HepG2 (cell line): ENCODE measurements around the gene OR10AD1. TPM values are rescaled to one million over a fixed set of nuclear protein-coding genes. Genes with fewer than 3 reads are reported as not detected.

ENCODE experiments used
- ATAC-seq: fragments of 200-7000 bp; cut with Tn5 transposase; 3 replicates; pipeline ENCODE4 v1.9.1; 2020; ENCODE audit warnings: mild to moderate bottlenecking, moderate library complexity
- BruUV-seq: library from RNA; stranded (reverse); fragments of 400-500 nt; replicated peaks from 2 replicates; lab custom pipeline; 2021; lab: Mats Ljungman, UMichigan
- CTCF ChIA-PET: fragments of 300-600 bp; formaldehyde crosslinking; extraction: SDS; loops from one replicate; lab custom pipeline; 2021; ENCODE audit warnings: low total read pairs, inconsistent platforms, low intra/inter-chr PET ratio; lab: Yijun Ruan, JAX
- POLR2A ChIA-PET: fragments of 350-600 bp; sonication (Branson Sonifier 250); formaldehyde crosslinking; loops from one replicate; lab custom pipeline; 2020; ENCODE audit warnings: antibody characterized with exemption, inconsistent platforms; lab: Yijun Ruan, JAX
- DNase-seq: peaks from one replicate; pipeline ENCODE4 v3.0.0-alpha.2; 2015; ENCODE audit warnings: low spot score
- FAIRE-seq: peaks from 3 replicates; lab custom pipeline; 2011; peaks lifted over from hg19 to GRCh38; lab: Jason Lieb, UNC
- H2AFZ ChIP-seq: one replicate; pipeline ENCODE4 v1.6.1; 2011; ENCODE audit warnings: low read length, inconsistent platforms
- H3K27ac ChIP-seq: fragments of 300-600 bp; 3 replicates; pipeline ENCODE4 v1.8.0; 2011; ENCODE audit warnings: mixed run types, mild to moderate bottlenecking, mixed read lengths, low read length, inconsistent platforms; ENCODE audit not compliant: insufficient read depth; ENCODE audit errors: extremely low read length
- H3K27me3 ChIP-seq, 2 experiments: fragments of 200-600 bp in 1 of 2; 2 replicates in 1 of 2; 3 replicates in 1 of 2; pipeline versions ENCODE4 v1.6.0 to v1.8.0; 2011; ENCODE audit warnings: low read length in 2 of 2, mild to moderate bottlenecking in 2 of 2, moderate library complexity in 2 of 2, inconsistent platforms in 1 of 2; ENCODE audit not compliant: insufficient read depth in 2 of 2, control insufficient read depth in 1 of 2
- H3K36me3 ChIP-seq, 2 experiments: fragments of 200-600 bp in 1 of 2; replicated peaks in 1 of 2; 2 replicates in 1 of 2; 3 replicates in 1 of 2; pipeline versions ENCODE4 v1.5.1 to v1.8.0; 2011; ENCODE audit warnings: low read length in 2 of 2, inconsistent platforms in 1 of 2; ENCODE audit not compliant: insufficient read depth in 2 of 2, control insufficient read depth in 1 of 2
- H3K4me1 ChIP-seq: 2 replicates; pipeline ENCODE4 v1.5.1; 2012; ENCODE audit warnings: low read length, inconsistent platforms; ENCODE audit not compliant: insufficient read depth
- H3K4me2 ChIP-seq: 2 replicates; pipeline ENCODE4 v1.6.0; 2011; ENCODE audit warnings: low read depth, low read length, inconsistent platforms
- H3K4me3 ChIP-seq, 3 experiments: fragments of 200-600 bp in 1 of 3; sonication (generic), shearing (Covaris generic) in 1 of 3; replicated peaks in 1 of 3; 2 replicates each; pipeline ENCODE4 v1.5.1; 2011 to 2016; ENCODE audit warnings: low read length in 3 of 3, inconsistent platforms in 2 of 3, low read depth in 2 of 3, mild to moderate bottlenecking in 2 of 3, control low read depth in 1 of 3, mixed read lengths in 1 of 3; ENCODE audit not compliant: insufficient read depth in 1 of 3
- H3K79me2 ChIP-seq: one replicate; pipeline ENCODE4 v1.6.1; 2011; ENCODE audit warnings: low read length, inconsistent platforms; ENCODE audit not compliant: insufficient read depth
- H3K9ac ChIP-seq: 2 replicates; pipeline ENCODE4 v1.6.0; 2011; ENCODE audit warnings: mild to moderate bottlenecking, low read depth, low read length, inconsistent platforms; ENCODE audit not compliant: insufficient read depth
- H3K9me3 ChIP-seq: 2 replicates; pipeline ENCODE4 v1.5.1; 2012; ENCODE audit warnings: mild to moderate bottlenecking, low read length
- H4K20me1 ChIP-seq: 2 replicates; pipeline ENCODE4 v1.6.0; 2011; ENCODE audit warnings: inconsistent platforms, mild to moderate bottlenecking, low read length, moderate library complexity; ENCODE audit not compliant: insufficient read depth
- ATF7 ChIP-seq, 2 experiments: fragments of 450-650 bp in 1 of 2; sonication (generic) in 1 of 2; formaldehyde crosslinking in 1 of 2; IDR thresholded peaks; 2 replicates each; pipeline versions ENCODE4 v1.4.0 to v1.6.1; 2016 to 2020; ENCODE audit warnings: antibody characterized with exemption in 1 of 2, mild to moderate bottlenecking in 1 of 2, missing genetic modification reagents in 1 of 2
- EEA1 ChIP-seq: sonication (generic); formaldehyde crosslinking; IDR thresholded peaks from 2 replicates; pipeline ENCODE4 v1.5.1; 2020; ENCODE audit warnings: mild to moderate bottlenecking, missing genetic modification reagents, borderline replicate concordance
- RFXANK ChIP-seq: IDR thresholded peaks from 2 replicates; pipeline ENCODE4 v1.6.1; 2016
- ZBTB42 ChIP-seq: sonication (generic); formaldehyde crosslinking; IDR thresholded peaks from 2 replicates; pipeline ENCODE4 v1.5.0; 2020; ENCODE audit warnings: mild to moderate bottlenecking, missing genetic modification reagents
- ZNF260 ChIP-seq: sonication (generic); formaldehyde crosslinking; IDR thresholded peaks from 2 replicates; pipeline ENCODE4 v1.4.0; 2020; ENCODE audit warnings: missing genetic modification reagents, low read depth, mild to moderate bottlenecking, borderline replicate concordance
- ZNF557 ChIP-seq: sonication (generic); formaldehyde crosslinking; IDR thresholded peaks from 2 replicates; pipeline ENCODE4 v1.4.0; 2020; ENCODE audit warnings: missing genetic modification reagents
- WGBS: methylation state at CpG from one replicate; pipeline ENCODE4 v1.1.6; 2017; ENCODE audit warnings: low lambda C conversion rate; 5-methylcytosine and 5-hydroxymethylcytosine counted together
- in situ Hi-C: cut with HindIII; loops from 2 replicates; pipeline ENCODE4 v1.10.0; 2017; ENCODE audit warnings: low pct_unique_long_range_greater_than_20kb; ENCODE audit not compliant: extremely low pct_ligation_motif_present
- intact Hi-C: fragments of 100-400 bp; cut with micrococcal nuclease; formaldehyde crosslinking; loops from one replicate; pipeline ENCODE4 v1.10.0; 2022; ENCODE audit not compliant: unreplicated experiment
- polyA plus RNA-seq, 8 experiments: library from polyadenylated mRNA; depleted of rRNA in 3 of 8; stranded (reverse) in 7 of 8; unstranded in 1 of 8; fragments of >200 nt; fragmentation: Illumina TruSeq in 4 of 8; extraction: Trizol in 4 of 8; gene quantifications; 2 replicates each; pipeline versions ENCODE4 v1.2.1 to v1.2.3, GENCODE V29; 2011 to 2016; ENCODE audit warnings: low read depth in 4 of 8, missing spikeins in 1 of 8, mixed read lengths in 1 of 8; ENCODE audit not compliant: insufficient read depth in 1 of 8
- total RNA-seq, 5 experiments: library from RNA; depleted of rRNA; stranded (reverse); fragments of >200 nt; fragmentation: Illumina TruSeq; extraction: Trizol; gene quantifications; 2 replicates each; pipeline ENCODE4 v1.2.3, GENCODE V29; 2016; ENCODE audit warnings: low read depth in 1 of 5
- TF ChIP-seq, protein P1 (sequence below): sonication (generic); formaldehyde crosslinking; IDR thresholded peaks from 2 replicates; pipeline ENCODE4 v1.4.0; 2020; ENCODE audit warnings: missing genetic modification reagents, borderline replicate concordance
- TF ChIP-seq, protein P2 (sequence below): sonication (generic); formaldehyde crosslinking; IDR thresholded peaks from 2 replicates; pipeline ENCODE4 v1.5.1; 2020; ENCODE audit warnings: mild to moderate bottlenecking, moderate library complexity, missing genetic modification reagents

Gene OR10AD1
- total and polyA plus RNA-seq, 2 of the 13 experiments (the other 11 are each of a cell fraction or from before 2014, with no cell fraction given) = not detected

GRCh38 chr12:48180857-48181495 lies 22.1 kb downstream of the OR10AD1 start:
- H4K20me1 ChIP-seq = no peaks in the 10 kb centered on the region
- H3K9me3 ChIP-seq = no peaks in the 10 kb centered on the region
- H3K27me3 ChIP-seq = peaks cover 2 to 58% of the 10 kb centered on the region in 2 experiments; a peak in 4 of 5 replicates
- 3% methylated on average over 2 of the region's 2 CpGs for WGBS
- POLR2A ChIA-PET = no interaction called here
- 0 out of 2 replicates have a peak, but pooled peaks cover 7% of the 10 kb centered on the region for H3K4me1 ChIP-seq
- DNase-seq (no peak), FAIRE-seq (no peak), ATAC-seq (no peak)
- CTCF ChIA-PET = no interaction called here
- no peak overlapping the region for H2AFZ ChIP-seq
- no peak overlapping the region for H3K4me3 ChIP-seq
- in situ Hi-C loops (no loop called here), intact Hi-C loops (loop anchor here (10.0 kb wide), 1 partner anchor 434 kb away; no protein-coding TSS in a partner anchor)
- no TSS peak for BruUV-seq
- TF ChIP-seq ATF7 (IDR thresholded peaks at IDR 0.05) (peak; percentile 17; the same call in 1 of the 2 replicates), ATF7 (CRISPR knock-in tag; IDR thresholded peaks at IDR 0.05) (no peak), RFXANK (CRISPR knock-in tag) (no peak)
- no peak overlapping the region for H3K4me2 ChIP-seq
- no peaks in the 10 kb centered on the region for H3K36me3 ChIP-seq
- no peak overlapping the region for H3K27ac ChIP-seq
- H3K9ac ChIP-seq = no peak overlapping the region
- H3K79me2 ChIP-seq = no peaks in the 10 kb centered on the region

DNA sequence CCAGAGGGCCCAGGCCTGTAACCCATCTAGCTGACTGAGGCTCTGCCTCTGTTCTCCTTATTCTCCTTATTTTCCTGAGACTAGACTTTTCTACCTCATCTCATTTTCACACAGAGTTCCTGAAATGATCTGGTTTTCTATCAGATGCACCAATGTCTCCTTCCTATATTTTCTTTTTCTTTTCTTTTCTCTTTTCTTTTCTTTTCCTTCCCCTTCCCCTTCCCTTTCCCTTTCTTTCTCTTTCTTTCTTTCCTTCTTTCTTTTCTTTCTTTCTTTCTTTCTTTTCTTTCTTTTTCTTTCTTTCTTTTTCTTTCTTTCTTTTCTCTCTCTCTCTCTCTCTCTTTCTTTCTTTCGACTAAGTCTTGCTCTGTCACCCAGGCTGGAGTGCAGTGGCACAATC lies 22.7 kb downstream of the OR10AD1 start:
- in situ Hi-C loops (no loop called here), intact Hi-C loops (loop anchor here (10.0 kb wide), 1 partner anchor 434 kb away; no protein-coding TSS in a partner anchor)
- Histone ChIP-seq H3K9ac (no peak overlapping the region), H3K27ac (no peak overlapping the region), H3K4me1 (0 out of 2 replicates have a peak, but pooled peaks cover 7% of the 10 kb centered on the region), H3K36me3 (no peaks in the 10 kb centered on the region), H3K27me3 (peaks cover 2 to 52% of the 10 kb centered on the region in 2 experiments; a peak in 4 of 5 replicates), H3K4me3 (no peak overlapping the region), H4K20me1 (no peaks in the 10 kb centered on the region), H3K79me2 (no peaks in the 10 kb centered on the region), H2AFZ (no peak overlapping the region), H3K4me2 (no peak overlapping the region), H3K9me3 (no peaks in the 10 kb centered on the region)
- WGBS = 0% methylated on average over 1 of the region's 1 CpG
- ATAC-seq (no peak), DNase-seq (no peak), FAIRE-seq (no peak)
- BruUV-seq = no TSS peak
- ChIA-PET POLR2A (no interaction called here), CTCF (no interaction called here)
- TF ChIP-seq EEA1 (CRISPR knock-in tag) = no peak
- TF ChIP-seq, protein P1, sequence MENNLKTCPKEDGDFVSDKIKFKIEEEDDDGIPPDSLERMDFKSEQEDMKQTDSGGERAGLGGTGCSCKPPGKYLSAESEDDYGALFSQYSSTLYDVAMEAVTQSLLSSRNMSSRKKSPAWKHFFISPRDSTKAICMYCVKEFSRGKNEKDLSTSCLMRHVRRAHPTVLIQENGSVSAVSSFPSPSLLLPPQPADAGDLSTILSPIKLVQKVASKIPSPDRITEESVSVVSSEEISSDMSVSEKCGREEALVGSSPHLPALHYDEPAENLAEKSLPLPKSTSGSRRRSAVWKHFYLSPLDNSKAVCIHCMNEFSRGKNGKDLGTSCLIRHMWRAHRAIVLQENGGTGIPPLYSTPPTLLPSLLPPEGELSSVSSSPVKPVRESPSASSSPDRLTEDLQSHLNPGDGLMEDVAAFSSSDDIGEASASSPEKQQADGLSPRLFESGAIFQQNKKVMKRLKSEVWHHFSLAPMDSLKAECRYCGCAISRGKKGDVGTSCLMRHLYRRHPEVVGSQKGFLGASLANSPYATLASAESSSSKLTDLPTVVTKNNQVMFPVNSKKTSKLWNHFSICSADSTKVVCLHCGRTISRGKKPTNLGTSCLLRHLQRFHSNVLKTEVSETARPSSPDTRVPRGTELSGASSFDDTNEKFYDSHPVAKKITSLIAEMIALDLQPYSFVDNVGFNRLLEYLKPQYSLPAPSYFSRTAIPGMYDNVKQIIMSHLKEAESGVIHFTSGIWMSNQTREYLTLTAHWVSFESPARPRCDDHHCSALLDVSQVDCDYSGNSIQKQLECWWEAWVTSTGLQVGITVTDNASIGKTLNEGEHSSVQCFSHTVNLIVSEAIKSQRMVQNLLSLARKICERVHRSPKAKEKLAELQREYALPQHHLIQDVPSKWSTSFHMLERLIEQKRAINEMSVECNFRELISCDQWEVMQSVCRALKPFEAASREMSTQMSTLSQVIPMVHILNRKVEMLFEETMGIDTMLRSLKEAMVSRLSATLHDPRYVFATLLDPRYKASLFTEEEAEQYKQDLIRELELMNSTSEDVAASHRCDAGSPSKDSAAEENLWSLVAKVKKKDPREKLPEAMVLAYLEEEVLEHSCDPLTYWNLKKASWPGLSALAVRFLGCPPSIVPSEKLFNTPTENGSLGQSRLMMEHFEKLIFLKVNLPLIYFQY (CRISPR knock-in tag) = no peak
- no peak for TF ChIP-seq ZNF260
- TF ChIP-seq, protein P2, sequence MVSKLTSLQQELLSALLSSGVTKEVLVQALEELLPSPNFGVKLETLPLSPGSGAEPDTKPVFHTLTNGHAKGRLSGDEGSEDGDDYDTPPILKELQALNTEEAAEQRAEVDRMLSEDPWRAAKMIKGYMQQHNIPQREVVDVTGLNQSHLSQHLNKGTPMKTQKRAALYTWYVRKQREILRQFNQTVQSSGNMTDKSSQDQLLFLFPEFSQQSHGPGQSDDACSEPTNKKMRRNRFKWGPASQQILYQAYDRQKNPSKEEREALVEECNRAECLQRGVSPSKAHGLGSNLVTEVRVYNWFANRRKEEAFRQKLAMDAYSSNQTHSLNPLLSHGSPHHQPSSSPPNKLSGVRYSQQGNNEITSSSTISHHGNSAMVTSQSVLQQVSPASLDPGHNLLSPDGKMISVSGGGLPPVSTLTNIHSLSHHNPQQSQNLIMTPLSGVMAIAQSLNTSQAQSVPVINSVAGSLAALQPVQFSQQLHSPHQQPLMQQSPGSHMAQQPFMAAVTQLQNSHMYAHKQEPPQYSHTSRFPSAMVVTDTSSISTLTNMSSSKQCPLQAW = no peak
- TF ChIP-seq ZBTB42 (CRISPR knock-in tag) = no peak
- no peak for TF ChIP-seq ZNF557 (CRISPR knock-in tag)
